Left lung (tissue), 10 donors: ENCODE results near the gene TWF2. TPM values are rescaled to one million over a fixed set of nuclear protein-coding genes. Genes with fewer than 3 reads are reported as not detected.
A peak's percentile ranks its signal among the peaks of the same experiment; 100 is the strongest.

Source experiments
- ATAC-seq: fragments of 200-7000 bp; cut with Tn5 transposase; one replicate; pipeline ENCODE4 v1.9.1; 2020; ENCODE audit warnings: moderate library complexity
- DNase-seq, 4 donors: peaks; one replicate each; pipeline ENCODE4 v3.0.0-alpha.2; 2013 to 2020
- H3K27ac ChIP-seq, 2 donors: fragments of 200-600 bp; sonication (generic) in 1 of 2; one replicate each; pipeline versions ENCODE4 v1.5.0 to v1.8.0; 2020 to 2021
- H3K27me3 ChIP-seq, 2 donors: fragments of 200-600 bp; sonication (generic) in 1 of 2; one replicate each; pipeline versions ENCODE4 v1.5.0 to v1.8.0; 2020 to 2021
- H3K36me3 ChIP-seq, 2 donors: fragments of 200-600 bp; sonication (generic) in 1 of 2; one replicate each; pipeline versions ENCODE4 v1.5.0 to v1.8.0; 2020 to 2021
- H3K4me1 ChIP-seq, 2 donors: fragments of 200-600 bp; one replicate each; pipeline ENCODE4 v1.8.0; 2021
- H3K4me3 ChIP-seq, 2 donors: fragments of 200-600 bp; sonication (generic) in 1 of 2; one replicate each; pipeline versions ENCODE4 v1.5.0 to v1.8.0; 2020 to 2021; ENCODE audit warnings: mild to moderate bottlenecking in 1 of 2
- H3K9me3 ChIP-seq, 2 donors: fragments of 200-600 bp; sonication (generic) in 1 of 2; one replicate each; pipeline versions ENCODE4 v1.5.0 to v1.8.0; 2020 to 2021
- intact Hi-C, 2 donors: fragments of 100-400 bp; cut with DNase I; formaldehyde crosslinking; loops; one replicate each; pipeline versions ENCODE4 v1.11.2 to v1.14.2; 2022
- polyA plus RNA-seq, 6 donors: library from polyadenylated mRNA; unstranded; fragments of 120-200 nt; gene quantifications; one replicate each; pipeline ENCODE4 v1.2.1, GENCODE V29; 2013; ENCODE audit not compliant: insufficient read length in 6 of 6
- total RNA-seq, 2 donors: library from RNA; stranded (reverse); fragmentation: NEBNext Ultra II Directional; extraction: Animal tissue kit (Norgen Biotek cat#: 25700); gene quantifications; one replicate each; pipeline ENCODE4 v1.2.1, GENCODE V29; 2021
- TF ChIP-seq, protein P1 (sequence below), 2 donors: fragments of 200-600 bp; sonication (generic) in 1 of 2; IDR thresholded peaks; one replicate each; pipeline versions ENCODE4 v1.5.0 to v1.8.0; 2021; ENCODE audit warnings: antibody characterized with exemption in 2 of 2
- donor health status: DM: no; HTN: yes; CAD: no.
- donor health status: DM: no; HTN: no; CAD: no.

TWF2 gene
- total and polyA plus RNA-seq, 8 donors, result 28.9 to 77.5 (median 32.4) TPM

- no peak for DNase-seq
- no peak overlapping the region for H3K27ac ChIP-seq
- peaks cover 2 to 41% of the 10 kb centered on the region in 2 donors for H3K4me1 ChIP-seq
- no peaks in the 10 kb centered on the region for H3K27me3 ChIP-seq
- H3K36me3 ChIP-seq, result no peaks in the 10 kb centered on the region
- no peak overlapping the region for H3K4me3 ChIP-seq
- no peaks in the 10 kb centered on the region for H3K9me3 ChIP-seq
- intact Hi-C loops, result no loop called here
- TF ChIP-seq, protein P1, sequence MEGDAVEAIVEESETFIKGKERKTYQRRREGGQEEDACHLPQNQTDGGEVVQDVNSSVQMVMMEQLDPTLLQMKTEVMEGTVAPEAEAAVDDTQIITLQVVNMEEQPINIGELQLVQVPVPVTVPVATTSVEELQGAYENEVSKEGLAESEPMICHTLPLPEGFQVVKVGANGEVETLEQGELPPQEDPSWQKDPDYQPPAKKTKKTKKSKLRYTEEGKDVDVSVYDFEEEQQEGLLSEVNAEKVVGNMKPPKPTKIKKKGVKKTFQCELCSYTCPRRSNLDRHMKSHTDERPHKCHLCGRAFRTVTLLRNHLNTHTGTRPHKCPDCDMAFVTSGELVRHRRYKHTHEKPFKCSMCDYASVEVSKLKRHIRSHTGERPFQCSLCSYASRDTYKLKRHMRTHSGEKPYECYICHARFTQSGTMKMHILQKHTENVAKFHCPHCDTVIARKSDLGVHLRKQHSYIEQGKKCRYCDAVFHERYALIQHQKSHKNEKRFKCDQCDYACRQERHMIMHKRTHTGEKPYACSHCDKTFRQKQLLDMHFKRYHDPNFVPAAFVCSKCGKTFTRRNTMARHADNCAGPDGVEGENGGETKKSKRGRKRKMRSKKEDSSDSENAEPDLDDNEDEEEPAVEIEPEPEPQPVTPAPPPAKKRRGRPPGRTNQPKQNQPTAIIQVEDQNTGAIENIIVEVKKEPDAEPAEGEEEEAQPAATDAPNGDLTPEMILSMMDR (IDR thresholded peaks at IDR 0.05), result no peak
- no peak for ATAC-seq
Observed at GRCh38 chr3:52283306-52283705, 44.3 kb upstream of the TWF2 start.

DNA sequence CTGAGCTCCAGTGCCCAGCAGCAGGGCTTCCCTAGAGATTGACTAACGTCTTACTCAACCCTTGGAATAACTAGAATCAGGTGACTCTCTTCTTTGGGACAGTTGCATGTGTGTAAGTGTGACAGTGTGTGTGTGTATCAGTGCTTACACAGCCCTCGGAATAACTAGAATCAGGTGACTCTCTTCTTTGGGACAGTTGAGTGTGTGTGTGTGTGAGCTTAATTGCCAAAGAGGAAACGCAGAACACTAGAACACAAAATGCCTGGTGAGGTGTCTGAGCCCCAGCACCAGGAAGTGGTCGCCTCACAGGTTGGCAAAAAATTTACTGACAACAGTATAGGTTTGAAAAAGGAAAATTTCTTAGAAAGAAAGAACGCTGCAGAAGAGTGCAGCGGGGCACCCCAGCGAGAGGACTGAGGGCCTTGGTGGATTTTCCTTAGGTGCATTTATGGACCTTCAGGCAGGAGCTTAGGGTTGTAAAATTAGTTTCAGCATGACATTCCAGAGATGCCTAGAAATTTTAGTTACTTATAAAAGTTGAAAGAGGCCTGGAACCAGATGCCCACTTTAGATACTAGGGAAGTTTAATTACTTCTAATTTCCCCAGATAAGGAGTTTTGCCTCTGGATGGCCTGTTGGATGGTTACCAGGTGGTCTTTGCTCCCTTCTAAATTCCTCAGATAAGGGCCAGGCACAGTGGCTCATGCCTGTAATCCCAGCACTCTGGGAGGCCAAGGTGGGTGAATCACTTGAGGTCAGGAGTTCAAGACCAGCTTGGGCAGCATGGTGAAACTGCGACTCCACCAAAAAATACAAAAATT is 43.2 kb upstream of the TWF2 start:
- ATAC-seq (no peak), DNase-seq (peak in 1 of 4 donors; percentile 19)
- H3K27ac ChIP-seq, result peak overlapping the region in 1 of 2 donors; percentile 33
- no peaks in the 10 kb centered on the region for H3K36me3 ChIP-seq
- intact Hi-C loops, result no loop called here
- TF ChIP-seq, protein P1 (IDR thresholded peaks at IDR 0.05), result no peak
- H3K4me3 ChIP-seq, result no peak overlapping the region
- H3K9me3 ChIP-seq, result no peaks in the 10 kb centered on the region
- no peaks in the 10 kb centered on the region for H3K27me3 ChIP-seq
- peaks cover 0 to 39% of the 10 kb centered on the region in 2 donors for H3K4me1 ChIP-seq

DNA sequence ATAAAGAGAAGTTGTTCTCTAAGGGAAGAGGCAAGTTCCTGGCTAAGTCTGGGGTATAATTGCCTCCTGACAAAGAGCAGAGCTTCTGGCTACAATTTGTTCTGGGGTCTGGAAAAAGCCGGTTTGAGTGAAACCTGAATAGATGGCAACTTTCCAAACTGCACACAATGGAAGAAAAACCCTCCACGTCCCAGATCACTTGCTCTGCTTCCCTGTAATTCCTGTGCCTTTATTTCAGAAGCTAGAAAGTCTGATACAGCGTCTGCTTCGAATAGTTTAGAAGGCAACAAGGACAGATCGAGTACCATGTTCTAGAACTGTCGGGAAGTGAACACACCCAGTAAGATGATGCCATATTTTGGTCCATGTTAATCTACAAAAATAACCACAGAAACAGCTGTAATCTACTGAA is 41.1 kb upstream of the TWF2 start:
- H3K36me3 ChIP-seq, result peaks cover 0 to 6% of the 10 kb centered on the region in 2 donors
- H3K27me3 ChIP-seq, result no peaks in the 10 kb centered on the region
- H3K4me1 ChIP-seq, result peaks cover 14 to 51% of the 10 kb centered on the region in 2 donors
- TF ChIP-seq, protein P1 (IDR thresholded peaks at IDR 0.05), result no peak
- intact Hi-C loops, result no loop called here
- DNase-seq (peak in 1 of 4 donors; percentile 59), ATAC-seq (no peak)
- peak overlapping the region; percentile 95 to 96 for H3K27ac ChIP-seq
- H3K9me3 ChIP-seq, result no peaks in the 10 kb centered on the region
- H3K4me3 ChIP-seq, result no peak overlapping the region

- Histone ChIP-seq H3K4me3 (peak overlapping the region in 1 of 2 donors; percentile 83), H3K27me3 (no peaks in the 10 kb centered on the region), H3K27ac (peak overlapping the region; percentile 95 to 96), H3K36me3 (peaks cover 0 to 11% of the 10 kb centered on the region in 2 donors), H3K9me3 (no peaks in the 10 kb centered on the region), H3K4me1 (peaks cover 14 to 55% of the 10 kb centered on the region in 2 donors)
- TF ChIP-seq, protein P1 (IDR thresholded peaks at IDR 0.05), result no peak
- ATAC-seq, result no peak
- intact Hi-C loops, result no loop called here
- no peak for DNase-seq
Observed at GRCh38 chr3:52279596-52279995, 40.6 kb upstream of the TWF2 start.

- Histone ChIP-seq H3K9me3 (no peaks in the 10 kb centered on the region), H3K36me3 (peaks cover 0 to 21% of the 10 kb centered on the region in 2 donors), H3K27ac (peak within 1 kb of the TSS; percentile 95 to 96), H3K4me1 (peaks cover 17 to 65% of the 10 kb centered on the region in 2 donors), H3K4me3 (peak within 1 kb of the TSS; percentile 56 to 83), H3K27me3 (no peaks in the 10 kb centered on the region)
- DNase-seq (peak; percentile 91 to 100 (median 98)), ATAC-seq (peak; percentile 96)
- TF ChIP-seq, protein P1 (IDR thresholded peaks at IDR 0.05), result peak in 1 of 2 donors; percentile 23
- intact Hi-C loops, result no loop called here
Observed at GRCh38 chr3:52278510-52279069, 39.6 kb upstream of the TWF2 start, which contains the start of gene WDR82. TSS of gene WDR82 (minus strand) at chr3:52278649. CDS start at chr3:52278361, 288 bp downstream.
